HCT116 (cell line): Measurements from ENCODE around the gene ATP6V1G1.

Source experiments
- CEBPB ChIP-seq: IDR thresholded peaks from 2 replicates; pipeline ENCODE4 v1.6.1; 2012; ENCODE audit warnings: low read depth
- CTCF ChIP-seq, 3 experiments: fragments of 200-600 bp in 1 of 3; sonication (generic) in 1 of 3; IDR thresholded peaks in 2 of 3; conservative IDR thresholded peaks in 1 of 3; 2 replicates each; pipeline ENCODE4 v1.5.1; 2012 to 2017; ENCODE audit warnings: low read depth in 2 of 3, low read length in 2 of 3, antibody characterized with exemption in 1 of 3, borderline replicate concordance in 1 of 3, control low read depth in 1 of 3, mild to moderate bottlenecking in 1 of 3, mixed read lengths in 1 of 3, mixed run types in 1 of 3, moderate library complexity in 1 of 3; ENCODE audit not compliant: insufficient read depth in 1 of 3
- EGR1 ChIP-seq: IDR thresholded peaks from 2 replicates; pipeline ENCODE4 v1.6.1; 2012; ENCODE audit warnings: low read depth
- ELF1 ChIP-seq: IDR thresholded peaks from 2 replicates; pipeline ENCODE4 v1.6.1; 2012; ENCODE audit warnings: low read depth, borderline replicate concordance
- EZH2 ChIP-seq: fragments of 200-600 bp; sonication (generic); IDR thresholded peaks from 2 replicates; pipeline ENCODE4 v1.6.1; 2017; ENCODE audit warnings: antibody characterized with exemption, mixed run types
- MAX ChIP-seq: IDR thresholded peaks from 2 replicates; pipeline ENCODE4 v1.6.1; 2012
- POLR2A ChIP-seq: IDR thresholded peaks from 2 replicates; pipeline ENCODE4 v1.7.0; 2011; ENCODE audit warnings: borderline replicate concordance; ENCODE audit not compliant: insufficient read depth, insufficient read length; ENCODE audit errors: extremely low read depth
- POLR2AphosphoS5 ChIP-seq: IDR thresholded peaks from 2 replicates; pipeline ENCODE4 v1.6.1; 2011; ENCODE audit warnings: mild to moderate bottlenecking, low read depth, low read length, moderate library complexity
- RAD21 ChIP-seq: IDR thresholded peaks from 2 replicates; pipeline ENCODE4 v1.6.1; 2012; ENCODE audit warnings: low read depth, mild to moderate bottlenecking
- SIN3A ChIP-seq: IDR thresholded peaks from 2 replicates; pipeline ENCODE4 v1.6.1; 2012; ENCODE audit warnings: low read depth
- SRF ChIP-seq: IDR thresholded peaks from 2 replicates; pipeline ENCODE4 v1.6.1; 2012; ENCODE audit warnings: low read depth
- ZFX ChIP-seq: fragments of 450-650 bp; IDR thresholded peaks from 2 replicates; pipeline ENCODE4 v1.6.1; 2017
- TF ChIP-seq, protein P1 (sequence below): IDR thresholded peaks from 2 replicates; pipeline ENCODE4 v1.6.1; 2011; ENCODE audit warnings: mild to moderate bottlenecking, low read length, moderate library complexity; ENCODE audit not compliant: insufficient replicate concordance; ENCODE audit errors: extremely low read depth
- TF ChIP-seq, protein P2 (sequence below): IDR thresholded peaks from 2 replicates; pipeline ENCODE4 v1.6.1; 2012; ENCODE audit warnings: low read depth

GRCh38 chr9:114607671-114608524 is 20.3 kb downstream of the ATP6V1G1 start:
- TF ChIP-seq CEBPB: no peak
- TF ChIP-seq EZH2: no peak
- TF ChIP-seq POLR2A: no peak
- TF ChIP-seq CTCF (IDR thresholded peaks at IDR 0.05 in 2 of 3, conservative IDR thresholded peaks at IDR 0.05 in 1 of 3; ENCODE audit: borderline replicate concordance in 1 of 3, insufficient read depth in 1 of 3, low read depth in 2 of 3, low read length in 2 of 3): no peak
- TF ChIP-seq, protein P1, sequence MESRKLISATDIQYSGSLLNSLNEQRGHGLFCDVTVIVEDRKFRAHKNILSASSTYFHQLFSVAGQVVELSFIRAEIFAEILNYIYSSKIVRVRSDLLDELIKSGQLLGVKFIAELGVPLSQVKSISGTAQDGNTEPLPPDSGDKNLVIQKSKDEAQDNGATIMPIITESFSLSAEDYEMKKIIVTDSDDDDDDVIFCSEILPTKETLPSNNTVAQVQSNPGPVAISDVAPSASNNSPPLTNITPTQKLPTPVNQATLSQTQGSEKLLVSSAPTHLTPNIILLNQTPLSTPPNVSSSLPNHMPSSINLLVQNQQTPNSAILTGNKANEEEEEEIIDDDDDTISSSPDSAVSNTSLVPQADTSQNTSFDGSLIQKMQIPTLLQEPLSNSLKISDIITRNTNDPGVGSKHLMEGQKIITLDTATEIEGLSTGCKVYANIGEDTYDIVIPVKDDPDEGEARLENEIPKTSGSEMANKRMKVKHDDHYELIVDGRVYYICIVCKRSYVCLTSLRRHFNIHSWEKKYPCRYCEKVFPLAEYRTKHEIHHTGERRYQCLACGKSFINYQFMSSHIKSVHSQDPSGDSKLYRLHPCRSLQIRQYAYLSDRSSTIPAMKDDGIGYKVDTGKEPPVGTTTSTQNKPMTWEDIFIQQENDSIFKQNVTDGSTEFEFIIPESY: no peak
- TF ChIP-seq ELF1: no peak
- TF ChIP-seq, protein P2, sequence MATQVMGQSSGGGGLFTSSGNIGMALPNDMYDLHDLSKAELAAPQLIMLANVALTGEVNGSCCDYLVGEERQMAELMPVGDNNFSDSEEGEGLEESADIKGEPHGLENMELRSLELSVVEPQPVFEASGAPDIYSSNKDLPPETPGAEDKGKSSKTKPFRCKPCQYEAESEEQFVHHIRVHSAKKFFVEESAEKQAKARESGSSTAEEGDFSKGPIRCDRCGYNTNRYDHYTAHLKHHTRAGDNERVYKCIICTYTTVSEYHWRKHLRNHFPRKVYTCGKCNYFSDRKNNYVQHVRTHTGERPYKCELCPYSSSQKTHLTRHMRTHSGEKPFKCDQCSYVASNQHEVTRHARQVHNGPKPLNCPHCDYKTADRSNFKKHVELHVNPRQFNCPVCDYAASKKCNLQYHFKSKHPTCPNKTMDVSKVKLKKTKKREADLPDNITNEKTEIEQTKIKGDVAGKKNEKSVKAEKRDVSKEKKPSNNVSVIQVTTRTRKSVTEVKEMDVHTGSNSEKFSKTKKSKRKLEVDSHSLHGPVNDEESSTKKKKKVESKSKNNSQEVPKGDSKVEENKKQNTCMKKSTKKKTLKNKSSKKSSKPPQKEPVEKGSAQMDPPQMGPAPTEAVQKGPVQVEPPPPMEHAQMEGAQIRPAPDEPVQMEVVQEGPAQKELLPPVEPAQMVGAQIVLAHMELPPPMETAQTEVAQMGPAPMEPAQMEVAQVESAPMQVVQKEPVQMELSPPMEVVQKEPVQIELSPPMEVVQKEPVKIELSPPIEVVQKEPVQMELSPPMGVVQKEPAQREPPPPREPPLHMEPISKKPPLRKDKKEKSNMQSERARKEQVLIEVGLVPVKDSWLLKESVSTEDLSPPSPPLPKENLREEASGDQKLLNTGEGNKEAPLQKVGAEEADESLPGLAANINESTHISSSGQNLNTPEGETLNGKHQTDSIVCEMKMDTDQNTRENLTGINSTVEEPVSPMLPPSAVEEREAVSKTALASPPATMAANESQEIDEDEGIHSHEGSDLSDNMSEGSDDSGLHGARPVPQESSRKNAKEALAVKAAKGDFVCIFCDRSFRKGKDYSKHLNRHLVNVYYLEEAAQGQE: no peak
- TF ChIP-seq SRF: no peak
- no peak for TF ChIP-seq ZFX
- TF ChIP-seq POLR2AphosphoS5: no peak
- no peak for TF ChIP-seq MAX
- no peak for TF ChIP-seq RAD21
- TF ChIP-seq SIN3A: no peak
- TF ChIP-seq EGR1: no peak
